Measurements from ENCODE around the gene ZC3H12D.
"Not testable (repeated sequence)": the region's sequence is repeated elsewhere in the genome, so short reads cannot be mapped to it uniquely, and the experiment has no call there.

ZC3H12D gene

GRCh38 chr6:149484733-149485700 is at the start of gene ZC3H12D:
ZC3H12D (minus strand) TSS chr6:149485014; CDS start chr6:149474543, 10,471 bp downstream.
- peak; percentile 85 for DNase-seq (ENCODE audit: low read depth)

GRCh38 chr6:149529650-149530049 is 44.8 kb upstream of the ZC3H12D start:
- no peak for DNase-seq (ENCODE audit: low read depth)

- no peak for DNase-seq (ENCODE audit: low read depth)
These were observed 30.7 kb upstream of the ZC3H12D start for GRCh38 chr6:149515494-149515893.

- no peak for DNase-seq (ENCODE audit: low read depth)
These were observed 29.1 kb upstream of the ZC3H12D start for GRCh38 chr6:149513915-149514314.

GRCh38 chr6:149510793-149511512 is 26.1 kb upstream of the ZC3H12D start:
- no peak for DNase-seq (ENCODE audit: low read depth)

GRCh38 chr6:149508485-149508884 is 23.7 kb upstream of the ZC3H12D start:
- peak; percentile 49 for DNase-seq (ENCODE audit: low read depth)

GRCh38 chr6:149503872-149504271 is 19.1 kb upstream of the ZC3H12D start:
- no peak for DNase-seq (ENCODE audit: low read depth)

GRCh38 chr6:149503276-149503675 is 18.5 kb upstream of the ZC3H12D start:
- DNase-seq (ENCODE audit: low read depth): no peak

GRCh38 chr6:149501768-149502167 is 17.0 kb upstream of the ZC3H12D start:
- DNase-seq (ENCODE audit: low read depth): no peak

GRCh38 chr6:149501201-149501600 is 16.4 kb upstream of the ZC3H12D start:
- DNase-seq (ENCODE audit: low read depth): no peak

GRCh38 chr6:149500096-149500495 is 15.3 kb upstream of the ZC3H12D start:
- DNase-seq (ENCODE audit: low read depth): no peak

GRCh38 chr6:149499066-149499465 is 14.3 kb upstream of the ZC3H12D start:
- DNase-seq (ENCODE audit: low read depth): no peak

GRCh38 chr6:149497365-149497764 is 12.6 kb upstream of the ZC3H12D start:
- DNase-seq (ENCODE audit: low read depth): no peak

- not testable (repeated sequence) for DNase-seq (ENCODE audit: low read depth)
These were observed 11.8 kb upstream of the ZC3H12D start for GRCh38 chr6:149496597-149496996.

- not testable (repeated sequence) for DNase-seq (ENCODE audit: low read depth)
These were observed 10.7 kb upstream of the ZC3H12D start for GRCh38 chr6:149495349-149496016.

- peak; percentile 65 for DNase-seq (ENCODE audit: low read depth)
These were observed 10.0 kb upstream of the ZC3H12D start for GRCh38 chr6:149494810-149495209.

GRCh38 chr6:149493761-149494320 is 9.0 kb upstream of the ZC3H12D start:
- DNase-seq (ENCODE audit: low read depth): no peak

- no peak for DNase-seq (ENCODE audit: low read depth)
These were observed 8.1 kb upstream of the ZC3H12D start for GRCh38 chr6:149492798-149493343.

- DNase-seq (ENCODE audit: low read depth): no peak
These were observed 5.2 kb upstream of the ZC3H12D start for GRCh38 chr6:149489967-149490366.

- DNase-seq (ENCODE audit: low read depth): no peak
These were observed 4.0 kb upstream of the ZC3H12D start for GRCh38 chr6:149488815-149489214.

- DNase-seq (ENCODE audit: low read depth): no peak
These were observed 2.5 kb upstream of the ZC3H12D start for GRCh38 chr6:149487316-149487715.

Measured in T-helper 22 cell (primary cell).